Stimulated activated CD4-positive, alpha-beta T cell treated with anti-CD3 and anti-CD28 coated beads, Interleukin-2, amount 100 ng/mL, for 48 hours (primary cell): ENCODE data around the gene ZMAT5.
A peak's percentile ranks its signal among the peaks of the same experiment; 100 is the strongest.

Experiments
- DNase-seq, 2 donors: peaks; one replicate each; pipeline ENCODE4 v3.0.0-alpha.2; 2020

The ZMAT5 gene

GRCh38 chr22:29766632-29767170 lies at the start of gene ZMAT5:
Gene ZMAT5 (minus strand): TSS chr22:29767007. CDS start chr22:29748544, 18,463 bp downstream.
- peak; percentile 84 for DNase-seq

GRCh38 chr22:29816539-29816938 lies 49.7 kb upstream of the ZMAT5 start:
- DNase-seq, result no peak

GRCh38 chr22:29816128-29816527 lies 49.3 kb upstream of the ZMAT5 start:
- no peak for DNase-seq

GRCh38 chr22:29815580-29815979 lies 48.8 kb upstream of the ZMAT5 start:
- no peak for DNase-seq

- no peak for DNase-seq
These were observed 47.2 kb upstream of the ZMAT5 start for GRCh38 chr22:29814003-29814402.

GRCh38 chr22:29813563-29813962 lies 46.8 kb upstream of the ZMAT5 start:
- DNase-seq, result no peak

- DNase-seq, result no peak
These were observed 46.3 kb upstream of the ZMAT5 start for GRCh38 chr22:29813126-29813525.

GRCh38 chr22:29811377-29811776 lies 44.6 kb upstream of the ZMAT5 start:
- DNase-seq, result no peak

GRCh38 chr22:29810216-29810615 lies 43.4 kb upstream of the ZMAT5 start:
- DNase-seq, result no peak

- DNase-seq, result no peak
These were observed 39.4 kb upstream of the ZMAT5 start for GRCh38 chr22:29806196-29806595.

- no peak for DNase-seq
These were observed 38.2 kb upstream of the ZMAT5 start for GRCh38 chr22:29804985-29805384.

GRCh38 chr22:29803190-29803589 lies 36.4 kb upstream of the ZMAT5 start:
- no peak for DNase-seq

GRCh38 chr22:29801796-29802195 lies 35.0 kb upstream of the ZMAT5 start:
- DNase-seq, result no peak

GRCh38 chr22:29801153-29801552 lies 34.3 kb upstream of the ZMAT5 start:
- no peak for DNase-seq

- no peak for DNase-seq
These were observed 32.4 kb upstream of the ZMAT5 start for GRCh38 chr22:29799217-29799680.

GRCh38 chr22:29798801-29799200 lies 32.0 kb upstream of the ZMAT5 start:
- DNase-seq, result no peak

- DNase-seq, result no peak
These were observed 31.5 kb upstream of the ZMAT5 start for GRCh38 chr22:29798318-29798717.

- no peak for DNase-seq
These were observed 30.5 kb upstream of the ZMAT5 start for GRCh38 chr22:29797351-29797750.

- no peak for DNase-seq
These were observed 28.9 kb upstream of the ZMAT5 start for GRCh38 chr22:29795663-29796062.

GRCh38 chr22:29793396-29793795 lies 26.6 kb upstream of the ZMAT5 start:
- no peak for DNase-seq

GRCh38 chr22:29790061-29790460 lies 23.3 kb upstream of the ZMAT5 start:
- no peak for DNase-seq

GRCh38 chr22:29788339-29789279 lies 21.8 kb upstream of the ZMAT5 start:
- DNase-seq, result no peak

- no peak for DNase-seq
These were observed 20.7 kb upstream of the ZMAT5 start for GRCh38 chr22:29787371-29787980.

- DNase-seq, result no peak
These were observed 19.2 kb upstream of the ZMAT5 start for GRCh38 chr22:29786031-29786430.
